ENCODE data around the gene OXCT1.

OXCT1 gene

GRCh38 chr5:41736641-41737040, 133.6 kb downstream of the OXCT1 start:
- TF ChIP-seq FOXP2 (optimal IDR thresholded peaks at IDR 0.05; ENCODE audit: borderline replicate concordance, extremely low read depth, extremely low read length, insufficient read depth) (no peak), TAF1 (IDR thresholded peaks at IDR 0.05; ENCODE audit: borderline replicate concordance, insufficient read depth, low read length) (no peak), POLR2AphosphoS5 (IDR thresholded peaks at IDR 0.05; ENCODE audit: low read depth, low read length) (no peak), SIN3A (IDR thresholded peaks at IDR 0.05; ENCODE audit: borderline replicate concordance, insufficient read depth, low read length) (no peak)
- TF ChIP-seq, protein P1, sequence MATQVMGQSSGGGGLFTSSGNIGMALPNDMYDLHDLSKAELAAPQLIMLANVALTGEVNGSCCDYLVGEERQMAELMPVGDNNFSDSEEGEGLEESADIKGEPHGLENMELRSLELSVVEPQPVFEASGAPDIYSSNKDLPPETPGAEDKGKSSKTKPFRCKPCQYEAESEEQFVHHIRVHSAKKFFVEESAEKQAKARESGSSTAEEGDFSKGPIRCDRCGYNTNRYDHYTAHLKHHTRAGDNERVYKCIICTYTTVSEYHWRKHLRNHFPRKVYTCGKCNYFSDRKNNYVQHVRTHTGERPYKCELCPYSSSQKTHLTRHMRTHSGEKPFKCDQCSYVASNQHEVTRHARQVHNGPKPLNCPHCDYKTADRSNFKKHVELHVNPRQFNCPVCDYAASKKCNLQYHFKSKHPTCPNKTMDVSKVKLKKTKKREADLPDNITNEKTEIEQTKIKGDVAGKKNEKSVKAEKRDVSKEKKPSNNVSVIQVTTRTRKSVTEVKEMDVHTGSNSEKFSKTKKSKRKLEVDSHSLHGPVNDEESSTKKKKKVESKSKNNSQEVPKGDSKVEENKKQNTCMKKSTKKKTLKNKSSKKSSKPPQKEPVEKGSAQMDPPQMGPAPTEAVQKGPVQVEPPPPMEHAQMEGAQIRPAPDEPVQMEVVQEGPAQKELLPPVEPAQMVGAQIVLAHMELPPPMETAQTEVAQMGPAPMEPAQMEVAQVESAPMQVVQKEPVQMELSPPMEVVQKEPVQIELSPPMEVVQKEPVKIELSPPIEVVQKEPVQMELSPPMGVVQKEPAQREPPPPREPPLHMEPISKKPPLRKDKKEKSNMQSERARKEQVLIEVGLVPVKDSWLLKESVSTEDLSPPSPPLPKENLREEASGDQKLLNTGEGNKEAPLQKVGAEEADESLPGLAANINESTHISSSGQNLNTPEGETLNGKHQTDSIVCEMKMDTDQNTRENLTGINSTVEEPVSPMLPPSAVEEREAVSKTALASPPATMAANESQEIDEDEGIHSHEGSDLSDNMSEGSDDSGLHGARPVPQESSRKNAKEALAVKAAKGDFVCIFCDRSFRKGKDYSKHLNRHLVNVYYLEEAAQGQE (IDR thresholded peaks at IDR 0.05; ENCODE audit: insufficient read depth in 1 of 2, low read depth in 2 of 2, low read length in 2 of 2), result no peak

GRCh38 chr5:41735213-41735612, 135.0 kb downstream of the OXCT1 start:
- TF ChIP-seq, protein P1 (IDR thresholded peaks at IDR 0.05; ENCODE audit: insufficient read depth in 1 of 2, low read depth in 2 of 2, low read length in 2 of 2), result no peak
- no peak for TF ChIP-seq POLR2AphosphoS5 (IDR thresholded peaks at IDR 0.05; ENCODE audit: low read depth, low read length)
- TF ChIP-seq FOXP2 (optimal IDR thresholded peaks at IDR 0.05; ENCODE audit: borderline replicate concordance, extremely low read depth, extremely low read length, insufficient read depth), result no peak
- no peak for TF ChIP-seq SIN3A (IDR thresholded peaks at IDR 0.05; ENCODE audit: borderline replicate concordance, insufficient read depth, low read length)
- no peak for TF ChIP-seq TAF1 (IDR thresholded peaks at IDR 0.05; ENCODE audit: borderline replicate concordance, insufficient read depth, low read length)

- TF ChIP-seq TAF1 (IDR thresholded peaks at IDR 0.05; ENCODE audit: borderline replicate concordance, insufficient read depth, low read length) (no peak), SIN3A (IDR thresholded peaks at IDR 0.05; ENCODE audit: borderline replicate concordance, insufficient read depth, low read length) (no peak), FOXP2 (optimal IDR thresholded peaks at IDR 0.05; ENCODE audit: borderline replicate concordance, extremely low read depth, extremely low read length, insufficient read depth) (no peak), POLR2AphosphoS5 (IDR thresholded peaks at IDR 0.05; ENCODE audit: low read depth, low read length) (no peak)
- TF ChIP-seq, protein P1 (IDR thresholded peaks at IDR 0.05; ENCODE audit: insufficient read depth in 1 of 2, low read depth in 2 of 2, low read length in 2 of 2), result no peak
Measured at GRCh38 chr5:41728281-41728680, 141.9 kb downstream of the OXCT1 start.

- TF ChIP-seq, protein P1 (IDR thresholded peaks at IDR 0.05; ENCODE audit: insufficient read depth in 1 of 2, low read depth in 2 of 2, low read length in 2 of 2), result no peak
- no peak for TF ChIP-seq POLR2AphosphoS5 (IDR thresholded peaks at IDR 0.05; ENCODE audit: low read depth, low read length)
- TF ChIP-seq FOXP2 (optimal IDR thresholded peaks at IDR 0.05; ENCODE audit: borderline replicate concordance, extremely low read depth, extremely low read length, insufficient read depth), result no peak
- TF ChIP-seq TAF1 (IDR thresholded peaks at IDR 0.05; ENCODE audit: borderline replicate concordance, insufficient read depth, low read length), result no peak
- no peak for TF ChIP-seq SIN3A (IDR thresholded peaks at IDR 0.05; ENCODE audit: borderline replicate concordance, insufficient read depth, low read length)
Measured at GRCh38 chr5:41722359-41722950, 147.8 kb downstream of the OXCT1 start.

Measured in PFSK-1 (cell line).